Renal cortex interstitium (tissue), 11 donors: ENCODE data around the gene GREB1. TPM values are rescaled to one million over a fixed set of nuclear protein-coding genes. Genes with fewer than 3 reads are reported as not detected.
A peak's percentile ranks its signal among the peaks of the same experiment; 100 is the strongest.
"Not testable (repeated sequence)": the region's sequence is repeated elsewhere in the genome, so short reads cannot be mapped to it uniquely, and the experiment has no call there.

Source experiments
- DNase-seq, 11 donors: peaks; one replicate each; pipeline ENCODE4 v3.0.0-alpha.2; 2013; ENCODE audit warnings: low read depth in 9 of 11, low spot score in 4 of 11; ENCODE audit errors: extremely low read depth in 1 of 11
- polyA plus RNA-seq, 3 donors: library from polyadenylated mRNA; unstranded; fragments of 120-200 nt; gene quantifications; one replicate each; pipeline ENCODE4 v1.2.1, GENCODE V29; 2013; ENCODE audit not compliant: insufficient read length in 3 of 3

GREB1 gene
- polyA plus RNA-seq, 3 donors = 12.2 to 14.6 (median 12.5) TPM

DNA sequence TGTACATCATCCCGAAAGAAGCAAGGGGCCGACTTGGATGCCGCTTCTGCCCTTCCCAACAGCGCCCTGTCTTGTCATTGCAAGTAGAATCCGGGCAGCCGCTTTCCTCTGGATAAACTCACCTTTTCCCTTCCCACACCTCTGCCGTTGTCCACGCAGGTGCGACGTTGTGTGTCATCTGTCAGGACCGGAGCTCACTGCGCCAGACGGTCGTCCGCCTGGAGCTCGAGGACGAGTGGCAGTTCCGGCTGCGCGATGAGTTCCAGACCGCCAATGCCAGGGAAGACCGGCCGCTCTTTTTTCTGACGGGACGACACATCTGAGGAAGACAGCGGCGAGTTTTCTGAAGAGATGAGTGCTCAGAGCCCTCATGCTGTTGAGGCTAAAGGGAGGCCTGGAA, 106.3 kb downstream of the GREB1 start:
- DNase-seq = no peak

DNA sequence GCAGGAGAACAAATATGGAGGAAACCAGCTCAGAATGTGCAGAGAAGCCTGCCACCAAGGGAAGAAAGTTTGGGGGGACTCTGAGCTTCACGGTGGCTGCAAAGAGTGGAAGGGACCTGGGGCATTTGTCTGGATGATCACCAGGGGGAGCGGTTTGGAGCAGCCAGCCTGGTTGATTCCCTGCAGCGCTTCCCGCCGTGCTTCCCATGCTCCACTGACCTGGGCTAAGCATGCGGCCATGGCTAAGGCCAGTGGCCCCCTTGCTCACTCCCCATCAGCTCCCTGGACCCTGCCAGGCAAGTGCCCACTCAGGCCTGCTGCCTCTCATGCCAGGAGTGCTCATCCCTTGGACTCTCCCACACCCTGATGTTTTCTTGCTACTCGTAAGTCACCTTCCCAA, 109.1 kb downstream of the GREB1 start:
- DNase-seq = no peak

DNA sequence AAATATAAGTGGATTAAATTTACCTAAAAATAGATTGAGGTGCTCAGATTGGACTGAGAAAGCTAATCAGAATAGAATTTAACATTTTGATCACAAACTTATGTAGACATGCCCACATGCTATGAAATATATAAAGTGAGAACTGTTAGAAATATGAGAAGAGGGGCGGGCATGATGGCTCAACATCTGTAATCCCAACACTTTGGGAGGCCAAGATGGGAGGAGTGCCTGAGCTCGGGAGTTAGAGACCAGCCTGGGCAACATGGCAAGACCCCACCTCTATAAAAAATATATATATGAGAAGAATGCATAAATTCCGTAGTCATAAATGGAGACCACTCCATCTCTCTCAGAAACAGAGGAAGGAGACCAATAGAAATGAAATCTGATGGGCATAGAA, 110.4 kb downstream of the GREB1 start:
- no peak for DNase-seq

DNA sequence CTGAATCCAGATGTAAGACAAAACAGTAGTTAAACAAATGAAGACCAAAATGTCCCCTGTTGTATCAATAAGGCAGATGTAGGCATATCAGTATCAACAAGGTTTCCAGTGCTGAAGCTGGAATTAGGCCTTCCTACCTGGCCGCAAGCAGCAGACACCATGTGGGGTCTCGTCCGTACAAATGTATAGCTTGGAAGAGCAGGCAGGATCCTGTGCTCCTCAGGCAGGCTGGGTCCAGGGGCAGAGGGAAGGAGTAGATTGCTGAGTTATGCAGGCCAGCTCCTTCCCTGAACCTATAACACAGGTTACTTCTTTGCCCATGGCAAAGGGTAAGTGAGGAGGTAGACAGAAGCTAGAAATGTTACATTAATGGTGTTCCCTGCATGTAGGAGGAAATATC, 112.7 kb downstream of the GREB1 start:
- no peak for DNase-seq

DNA sequence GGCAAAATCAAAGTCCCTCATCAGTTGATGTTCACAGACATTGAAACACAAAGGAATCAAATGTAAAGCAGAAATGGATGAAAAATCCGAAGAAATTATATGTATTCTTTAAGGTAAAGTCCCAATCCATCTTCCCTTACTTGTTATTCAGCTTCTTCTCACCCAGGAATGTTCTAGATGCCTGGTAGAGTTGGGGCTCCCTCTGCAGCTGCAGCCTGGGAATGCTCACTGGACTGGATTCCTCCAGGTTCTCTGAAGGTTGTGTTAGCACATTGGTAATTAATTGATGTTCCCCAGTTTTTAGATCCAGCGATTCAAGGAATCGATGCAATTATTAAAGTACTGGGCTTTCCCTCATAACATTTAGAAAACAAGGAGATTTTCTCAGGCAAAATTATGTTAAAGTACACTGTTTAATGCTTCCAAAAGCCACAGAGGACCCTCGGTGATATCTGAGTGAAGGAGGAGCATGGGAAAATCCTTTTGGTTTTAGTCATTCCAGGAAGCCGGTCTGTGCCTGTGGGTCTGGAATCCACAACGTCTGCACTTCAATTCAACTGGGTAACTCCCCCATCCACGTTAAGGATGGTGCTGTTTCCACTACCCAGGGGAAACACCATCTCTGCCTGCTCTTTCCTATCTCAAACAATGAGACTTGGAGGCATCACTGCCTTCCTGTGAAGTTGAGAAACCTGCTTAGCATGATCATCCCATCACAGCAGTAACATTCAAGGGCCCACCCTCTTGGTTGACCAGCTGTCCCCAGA, 114.2 kb downstream of the GREB1 start:
- DNase-seq = no peak

DNA sequence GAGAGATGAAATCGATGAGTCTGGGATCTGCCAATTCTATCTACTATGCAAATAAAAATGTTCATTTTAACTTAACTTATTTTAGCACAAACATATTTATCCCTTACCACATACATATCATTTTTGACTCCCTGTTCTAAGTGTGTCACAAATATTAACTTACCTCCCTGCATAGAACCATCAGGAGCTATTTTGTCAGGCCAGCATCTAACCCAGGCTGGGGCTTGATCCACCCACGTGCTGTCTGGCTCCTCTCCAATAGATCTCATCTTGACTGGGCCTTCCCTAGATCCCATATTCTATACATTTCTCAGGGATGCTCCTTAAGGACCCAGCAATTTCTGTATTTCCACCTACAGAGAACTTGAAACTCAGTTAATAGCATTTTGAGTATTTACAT, 115.2 kb downstream of the GREB1 start:
- no peak for DNase-seq

DNA sequence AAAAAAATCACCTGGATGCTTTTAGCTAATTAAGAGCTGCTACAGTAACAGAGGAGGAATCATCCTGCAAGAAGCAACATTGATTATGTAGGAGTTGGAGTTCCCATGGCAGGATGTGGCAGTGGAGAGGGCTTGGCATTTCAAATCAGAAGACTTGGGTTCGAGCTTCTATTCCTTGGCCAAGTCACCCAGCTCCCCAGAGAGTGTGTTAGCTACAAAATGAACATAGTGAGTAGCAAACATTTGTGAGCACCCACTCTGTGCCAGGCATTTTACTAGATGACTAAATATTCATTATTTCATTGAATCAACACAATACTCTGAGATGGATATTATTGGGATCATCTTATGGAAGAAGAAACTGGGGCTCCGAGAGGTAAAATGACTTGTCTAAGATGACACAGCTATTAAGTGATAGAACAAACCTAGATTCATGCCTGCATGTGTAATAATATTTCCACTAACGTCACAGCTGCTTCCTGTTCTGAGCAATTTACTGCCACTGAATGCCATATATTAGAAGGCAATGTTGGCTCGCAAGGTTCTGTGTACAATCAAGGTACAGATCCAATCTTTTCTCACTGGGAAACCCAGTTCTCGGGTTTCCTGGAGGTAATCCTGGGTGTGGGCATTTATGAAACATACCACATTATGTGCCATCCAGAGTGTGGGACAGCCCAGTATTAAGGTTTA, 118.2 kb downstream of the GREB1 start:
- DNase-seq = no peak

DNA sequence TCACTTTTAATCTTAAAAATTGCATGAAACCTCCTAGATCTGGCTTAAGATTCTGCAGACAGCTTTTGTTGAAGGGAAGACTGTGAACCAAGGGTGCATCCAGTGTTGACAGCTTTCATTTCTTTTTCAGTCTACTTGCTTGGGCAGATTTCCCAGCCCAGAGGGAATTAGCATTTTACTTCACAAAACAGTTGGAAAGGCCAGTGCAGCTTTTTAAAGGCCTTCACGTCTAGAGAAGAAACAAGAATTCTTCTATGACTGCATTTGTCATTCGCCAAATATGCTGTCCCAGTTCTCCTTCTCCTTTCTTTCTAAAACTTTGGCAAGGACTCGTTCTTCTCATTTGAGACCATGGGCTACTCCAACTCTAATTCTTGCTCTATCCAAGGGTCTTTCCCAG, 118.7 kb downstream of the GREB1 start:
- DNase-seq = no peak

DNA sequence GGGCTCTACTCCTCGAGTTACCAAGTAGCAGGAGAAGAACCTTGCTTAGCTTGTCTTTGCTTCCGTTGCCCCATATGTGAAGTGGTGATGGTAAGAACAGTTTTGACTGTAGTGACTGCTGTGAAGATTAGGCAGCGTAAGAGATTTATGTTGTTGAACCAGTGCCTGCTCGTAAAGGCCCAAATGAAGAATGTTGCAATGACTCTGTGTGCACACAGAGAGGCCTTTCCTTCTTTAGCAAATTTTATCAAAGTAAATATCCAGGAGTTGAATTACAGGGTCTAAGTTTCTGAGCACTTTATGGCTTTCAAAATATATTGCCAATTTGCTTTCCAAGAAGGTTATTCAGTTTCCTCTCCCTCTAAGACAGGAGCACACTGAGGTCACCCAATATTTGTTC, 121.7 kb downstream of the GREB1 start:
- DNase-seq = peak in 3 of 11 donors; percentile 19 to 25 (median 24)

DNA sequence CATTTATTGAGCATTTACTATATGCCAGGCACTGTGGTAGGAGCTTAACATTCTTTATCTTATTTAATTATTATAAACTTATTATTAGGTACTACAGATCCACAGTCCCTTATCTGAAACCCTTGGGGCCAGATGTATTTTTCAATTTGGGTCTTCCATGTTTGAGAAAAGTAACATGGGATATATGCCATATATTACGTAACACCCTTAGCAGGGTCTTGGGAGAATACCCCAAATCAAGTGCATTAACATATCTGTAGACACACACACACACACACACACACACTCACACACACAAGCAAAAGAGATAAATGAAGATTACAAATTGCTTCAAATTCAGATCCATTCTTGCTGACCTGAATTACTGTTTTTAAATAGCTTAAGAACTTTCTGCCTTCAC, 122.4 kb downstream of the GREB1 start:
- DNase-seq = no peak

DNA sequence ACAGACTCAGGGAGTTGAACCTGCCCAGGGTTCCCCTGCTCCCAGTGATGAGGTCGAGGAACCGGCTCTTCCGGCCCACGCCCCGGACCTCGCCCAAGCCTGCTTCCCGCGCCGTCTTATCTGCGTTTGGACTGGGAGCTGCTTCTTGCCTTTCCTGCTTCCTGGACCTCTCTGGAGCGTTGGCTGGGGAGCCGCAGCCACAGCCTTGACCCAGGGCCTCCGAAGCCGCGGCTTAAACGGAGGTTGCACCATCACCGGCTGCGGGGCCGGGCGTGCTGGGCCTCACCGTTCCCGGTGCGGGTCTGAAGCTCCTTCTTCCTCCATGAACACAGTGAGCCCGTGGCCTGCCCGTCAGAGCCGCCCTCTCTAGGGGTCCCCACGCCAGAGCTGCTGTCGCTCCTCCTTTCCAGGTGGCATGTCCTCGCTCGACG, 122.8 kb downstream of the GREB1 start:
- no peak for DNase-seq

DNA sequence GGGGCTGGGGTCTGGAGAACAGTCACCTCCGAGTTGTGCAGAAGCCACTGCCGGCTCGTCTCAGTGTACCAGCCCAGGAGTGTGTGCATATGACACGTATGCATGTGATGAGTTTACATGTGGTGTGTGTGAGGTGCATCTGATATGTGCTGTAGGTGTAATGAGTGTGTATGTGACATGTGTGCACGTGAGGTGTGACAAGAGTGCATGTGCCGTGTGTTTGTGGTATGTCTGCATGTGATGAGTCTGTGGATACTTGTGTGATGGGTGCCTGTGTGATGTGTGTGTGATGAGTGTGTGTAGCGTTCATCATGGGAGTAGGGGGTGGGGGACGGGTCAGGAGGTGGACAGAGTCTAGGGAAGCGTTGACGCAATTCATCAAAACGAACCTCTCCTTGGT, 123.3 kb downstream of the GREB1 start:
- DNase-seq = no peak

DNA sequence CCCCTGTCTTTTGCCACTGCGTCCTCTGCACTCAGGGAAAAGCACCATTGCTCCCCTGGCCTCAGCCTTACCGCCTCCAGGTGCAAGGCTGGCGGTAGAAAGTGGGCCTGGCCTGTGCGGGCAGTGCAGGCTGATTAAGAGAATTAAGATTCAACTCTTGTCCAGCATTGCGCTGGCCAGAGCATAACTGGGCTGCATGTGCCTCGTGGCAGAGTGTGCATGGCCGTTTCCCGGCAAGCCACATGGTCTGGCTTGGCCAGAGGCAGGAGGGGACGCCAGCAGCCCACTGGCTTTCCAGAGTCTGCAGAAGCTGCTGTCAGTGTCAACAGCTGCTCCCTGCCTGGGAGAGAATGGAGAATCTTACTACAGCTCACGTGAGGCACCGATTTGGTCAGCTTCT, 123.8 kb downstream of the GREB1 start:
- DNase-seq = no peak

DNA sequence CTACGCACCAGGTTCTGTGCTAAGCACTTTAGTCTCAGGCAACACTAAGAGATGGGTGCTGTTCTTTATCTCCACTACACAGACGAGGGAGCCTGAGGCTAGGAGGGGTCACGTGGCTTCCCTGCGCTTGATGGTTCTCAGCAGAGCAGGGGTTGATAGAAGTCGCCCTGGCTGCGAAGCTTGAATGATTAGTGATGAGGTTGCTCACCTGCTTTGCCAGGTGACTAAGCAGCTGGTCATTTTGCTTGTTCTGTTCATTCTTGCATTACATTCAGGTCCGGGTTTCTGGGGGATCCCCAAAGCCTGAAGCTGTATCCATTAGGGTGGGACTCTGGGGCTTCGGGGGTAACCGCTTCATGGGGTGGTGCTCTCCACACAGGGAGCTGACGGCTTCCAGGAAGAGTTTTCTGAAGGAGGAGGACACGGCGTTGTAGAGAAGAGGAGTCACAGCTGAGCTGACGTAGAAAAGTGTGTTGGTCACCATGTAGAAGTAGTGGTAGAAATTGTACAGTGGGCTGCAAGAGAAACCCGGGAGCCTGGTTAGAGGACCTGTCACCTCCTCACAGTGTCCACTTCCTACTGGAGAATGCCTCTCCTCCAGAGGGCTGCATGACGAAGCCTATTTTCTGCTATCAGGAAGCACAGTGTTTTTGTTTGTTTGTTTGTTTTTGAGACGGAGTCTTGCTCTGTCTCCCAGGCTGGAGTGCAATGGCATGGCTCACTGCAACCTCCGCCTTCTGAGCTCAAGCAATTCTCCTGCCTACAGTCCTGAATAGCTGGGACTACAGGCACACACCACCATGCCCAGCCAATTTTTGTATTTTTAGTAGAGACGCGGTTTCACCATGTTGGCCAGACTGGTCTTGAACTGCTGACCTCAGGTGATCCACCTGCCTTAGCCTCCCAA, 124.6 kb downstream of the GREB1 start:
- no peak for DNase-seq

DNA sequence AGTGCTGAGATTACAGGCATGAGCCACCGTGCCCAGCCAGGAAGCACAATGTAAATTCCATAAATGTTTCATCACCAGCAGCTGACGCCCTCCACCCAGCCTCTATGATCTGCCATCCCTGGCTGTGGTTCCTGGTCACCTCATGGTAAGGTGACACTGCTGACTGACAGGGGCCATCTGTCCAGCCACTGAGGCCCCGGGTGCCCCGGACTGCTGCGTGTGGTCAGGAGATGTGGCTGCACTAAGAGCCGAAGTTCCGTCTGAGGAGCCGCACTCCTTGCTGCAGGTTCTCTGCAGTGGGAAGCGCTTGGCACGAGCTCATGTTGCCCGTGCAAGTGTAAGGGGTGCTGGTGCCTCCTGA, 125.2 kb downstream of the GREB1 start:
- no peak for DNase-seq

DNA sequence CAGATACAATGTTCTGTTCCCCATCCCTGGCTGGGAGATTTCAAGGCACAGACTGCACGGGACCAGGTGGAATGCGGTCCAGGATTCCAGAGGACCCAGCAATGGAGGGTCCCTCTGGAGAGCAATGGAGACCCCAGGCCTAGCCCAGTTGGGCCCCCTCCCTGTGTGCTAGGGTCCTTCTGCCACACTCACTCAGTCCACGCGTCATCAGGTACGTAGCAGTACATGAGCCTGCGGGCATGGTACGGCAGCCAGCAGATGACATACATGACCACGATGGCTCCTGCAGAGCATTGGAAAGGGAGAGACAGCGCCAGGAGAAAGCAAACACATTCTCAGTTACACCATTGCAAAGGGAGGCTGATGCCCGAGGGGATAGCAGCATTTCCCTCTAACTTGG, 126.0 kb downstream of the GREB1 start:
- no peak for DNase-seq

DNA sequence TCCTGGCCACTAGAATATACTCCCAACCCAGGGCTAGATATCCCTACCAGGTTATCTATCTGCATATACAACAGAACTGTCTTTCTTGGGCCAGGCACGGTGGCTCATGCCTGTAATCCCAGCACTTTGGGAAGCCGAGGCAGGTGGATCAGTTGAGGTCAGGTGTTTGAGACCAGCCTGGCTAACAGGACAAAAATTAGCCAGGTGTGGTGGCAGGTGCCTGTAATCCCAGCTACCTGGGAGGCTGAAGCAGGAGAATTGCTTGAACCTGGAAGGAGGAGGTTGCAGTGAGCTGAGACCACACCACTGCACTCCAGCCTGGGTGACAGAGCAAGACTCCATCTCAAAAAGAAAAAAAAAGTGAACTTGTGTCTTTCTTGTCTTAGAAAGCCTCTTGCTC, 126.6 kb downstream of the GREB1 start:
- DNase-seq = not testable (repeated sequence)

DNA sequence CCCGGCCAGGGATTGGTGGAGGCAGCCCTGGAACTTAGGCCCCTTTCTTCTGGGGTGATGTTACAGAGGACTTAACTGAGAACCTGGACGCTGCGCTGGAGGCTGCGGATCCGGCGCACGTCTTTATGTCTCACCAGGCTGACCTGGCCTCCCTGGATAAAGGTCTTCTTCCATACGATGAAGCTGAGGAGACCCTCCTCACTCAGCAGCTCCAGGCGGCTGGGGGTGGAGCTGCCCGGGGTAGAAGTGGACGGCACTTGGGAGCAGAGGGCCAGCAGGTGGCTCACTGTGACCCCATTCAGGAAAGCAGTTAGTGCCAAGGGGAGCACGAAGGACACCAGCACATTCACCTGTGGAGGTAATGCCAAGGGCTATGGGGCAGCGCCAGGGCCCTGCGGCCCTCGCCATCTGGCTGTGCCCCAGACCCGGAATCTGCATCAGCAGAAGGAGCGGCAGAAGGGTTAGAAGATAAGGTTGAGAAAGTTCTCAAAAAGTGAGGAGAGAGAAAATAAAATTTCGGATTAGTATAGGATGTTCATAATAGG, 128.1 kb downstream of the GREB1 start:
- DNase-seq = no peak

DNA sequence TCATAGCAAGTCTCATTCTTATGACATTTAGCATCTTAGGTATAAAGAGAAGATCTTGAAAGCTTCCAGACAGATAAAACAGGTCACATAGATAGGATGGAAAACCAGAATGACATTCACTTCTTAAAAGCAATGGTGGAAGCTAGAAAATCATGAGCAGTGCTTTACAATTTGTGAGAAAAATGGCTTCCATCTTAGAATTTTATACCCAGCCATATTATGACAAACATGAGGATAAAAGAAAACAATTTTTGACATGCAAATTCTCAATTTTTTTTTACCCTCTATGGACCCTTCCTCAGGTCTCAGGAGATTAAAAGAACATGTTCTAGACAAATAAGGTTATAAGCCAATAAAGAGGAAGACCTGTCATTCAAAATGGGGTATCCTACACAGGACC, 129.0 kb downstream of the GREB1 start:
- no peak for DNase-seq

DNA sequence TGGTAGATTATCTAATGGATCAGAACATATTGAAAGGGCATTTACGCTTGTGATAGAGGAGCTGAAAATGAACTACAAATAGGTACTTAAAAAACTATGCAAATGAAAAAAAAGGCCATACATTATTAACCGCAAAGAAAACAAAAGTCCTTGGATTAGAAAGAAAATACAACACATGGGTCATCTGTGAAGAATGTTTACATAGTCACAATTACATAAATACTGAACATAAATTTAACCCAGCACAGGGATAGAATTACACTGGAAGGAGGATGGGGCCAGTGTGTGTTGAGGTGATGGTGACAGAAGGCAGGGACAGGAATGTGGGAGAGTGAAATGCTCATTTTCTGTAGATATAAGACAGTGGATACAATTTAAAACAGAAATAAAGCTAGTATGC, 129.6 kb downstream of the GREB1 start:
- no peak for DNase-seq
